Heart left ventricle (tissue), 16 donors: ENCODE results near the gene PAMR1. TPM values are rescaled to one million over a fixed set of nuclear protein-coding genes. Genes with fewer than 3 reads are reported as not detected.
A peak's percentile ranks its signal among the peaks of the same experiment; 100 is the strongest.

Experiments used
- ATAC-seq, 4 donors: fragments of 200-7000 bp; cut with Tn5 transposase; one replicate each; pipeline ENCODE4 v1.9.1; 2020 to 2022; ENCODE audit warnings: moderate library complexity in 4 of 4, mild to moderate bottlenecking in 3 of 4, moderate number of reproducible peaks in 1 of 4
- DNase-seq, 5 donors: peaks; one replicate each; pipeline ENCODE4 v3.0.0-alpha.2; 2020
- H3K27ac ChIP-seq, 12 donors: fragments of 200-600 bp; sonication (generic) in 4 of 12; one replicate each; pipeline versions ENCODE4 v1.5.0 to v1.8.0; 2016 to 2022; ENCODE audit warnings: mild to moderate bottlenecking in 2 of 12
- H3K27me3 ChIP-seq, 9 donors: fragments of 200-600 bp; sonication (generic) in 2 of 9; one replicate each; pipeline versions ENCODE4 v1.5.1 to v1.8.0; 2016 to 2022; ENCODE audit warnings: mild to moderate bottlenecking in 3 of 9
- H3K36me3 ChIP-seq, 9 donors: fragments of 200-600 bp; sonication (generic) in 2 of 9; one replicate each; pipeline versions ENCODE4 v1.5.0 to v1.8.0; 2018 to 2022; ENCODE audit warnings: mild to moderate bottlenecking in 2 of 9
- H3K4me1 ChIP-seq, 12 donors: fragments of 200-600 bp; sonication (generic) in 4 of 12; one replicate each; pipeline versions ENCODE4 v1.5.0 to v1.8.0; 2016 to 2022; ENCODE audit warnings: mild to moderate bottlenecking in 3 of 12
- H3K4me3 ChIP-seq, 12 donors: fragments of 200-600 bp; sonication (generic) in 4 of 12; one replicate each; pipeline versions ENCODE4 v1.5.0 to v1.8.0; 2017 to 2022; ENCODE audit warnings: mild to moderate bottlenecking in 9 of 12, moderate library complexity in 4 of 12
- H3K9me3 ChIP-seq, 12 donors: fragments of 200-600 bp; sonication (generic) in 4 of 12; one replicate each; pipeline versions ENCODE4 v1.5.0 to v1.8.0; 2016 to 2022; ENCODE audit warnings: mild to moderate bottlenecking in 1 of 12
- CTCF ChIP-seq, 12 donors: fragments of 200-600 bp; sonication (generic) in 4 of 12; IDR thresholded peaks; one replicate each; pipeline versions ENCODE4 v1.5.0 to v1.8.0; 2018 to 2022; ENCODE audit warnings: antibody characterized with exemption in 12 of 12, mild to moderate bottlenecking in 5 of 12
- POLR2A ChIP-seq, 2 donors: fragments of 450-650 bp; IDR thresholded peaks; one replicate each; pipeline ENCODE4 v1.6.1; 2017; ENCODE audit warnings: antibody characterized with exemption in 2 of 2, mild to moderate bottlenecking in 2 of 2, moderate library complexity in 2 of 2
- WGBS, 4 donors: extraction: QIAGEN DNeasy Blood & Tissue Kit in 2 of 4; methylation state at CpG; one replicate each; pipeline versions ENCODE4 v1.1.5 to v1.1.7; 2013 to 2018; 5-methylcytosine and 5-hydroxymethylcytosine counted together
- intact Hi-C, 10 donors: fragments of 100-400 bp; cut with DNase I; formaldehyde crosslinking; loops; one replicate each; pipeline versions ENCODE4 v1.11.1 to v1.14.2; 2022
- polyA plus RNA-seq, 2 donors: library from polyadenylated mRNA; stranded (reverse); fragments of 200-250 nt; gene quantifications; one replicate each; pipeline ENCODE4 v1.2.3, GENCODE V29; 2013
- total RNA-seq, 9 donors: library from RNA; depleted of rRNA in 2 of 9; stranded (reverse); fragments of >200 nt in 2 of 9; fragmentation: NEBNext Ultra II Directional in 3 of 9; extraction: Animal tissue kit (Norgen Biotek cat#: 25700) in 3 of 9; gene quantifications; one replicate each; pipeline versions ENCODE4 v1.1.0 to v1.2.4, GENCODE V29; 2016 to 2023
- donor health status: ischemic (EF 13 %, LVEDD 7.1; RV severe dilation, severe dysfunction).
- donor health status: healthy with polysubstance abuse.
- donor health status: DM: no; HTN: yes; CAD: no.
- donor health status: DM: no; HTN: no; CAD: no.
- donor health status: ischemic (EF 25% LVEDD 6.9; RV normal size, moderate dysfunction).
- donor health status: ischemic (EF 25% LVEDD 5.7; RV mildly dilated, moderate dysfunction).
- donor health status: healthy.
- donor health status: DM: yes; HTN: yes; CAD: no.
- donor health status: ischemic (EF 35%, LVEDD 5.7; RV mildly dilated, moderate dysfunction).
- donor health status: nonischemic (EF 11% LVEDD 7.7; RV severe dilation, severe dysfunction).
- donor health status: DM: yes; HTN: yes; CAD: no.
- donor health status: PGD.
- donor health status: ischemic (EF 29% LVEDD 5.4; RV normal size, mild dysfunction).
- donor health status: nonischemic (EF 23%, LVEDD 6.1; RV moderate dilation, normal function).

Gene PAMR1
- total and polyA plus RNA-seq, 11 donors, result 3.5 to 18.3 (median 7.0) TPM

GRCh38 chr11:35486934-35487333 lies 38.5 kb downstream of the PAMR1 start:
- Histone ChIP-seq H3K4me3 (no peak overlapping the region), H3K36me3 (peaks cover 0 to under 1% (median 0%) of the 10 kb centered on the region in 9 donors), H3K4me1 (peaks cover 0 to 14% (median 1%) of the 10 kb centered on the region in 12 donors), H3K9me3 (peaks cover 0 to 15% (median 0%) of the 10 kb centered on the region in 12 donors), H3K27me3 (peaks cover 0 to 28% (median 0%) of the 10 kb centered on the region in 9 donors), H3K27ac (no peak overlapping the region)
- DNase-seq (no peak), ATAC-seq (no peak)
- TF ChIP-seq CTCF (IDR thresholded peaks at IDR 0.05) (no peak), POLR2A (IDR thresholded peaks at IDR 0.05) (no peak)
- intact Hi-C loops, result loop anchor here in 7 of 10 donors (5.0 to 10.0 kb wide), 9 partner anchors 118 to 780 kb away; no protein-coding TSS in a partner anchor
- 87 to 95% (median 93%) methylated on average over 2 of the region's 2 CpGs for WGBS, 4 donors

GRCh38 chr11:35486446-35486845 lies 39.0 kb downstream of the PAMR1 start:
- Histone ChIP-seq H3K9me3 (peaks cover 0 to 16% (median 0%) of the 10 kb centered on the region in 12 donors), H3K4me1 (peaks cover 0 to 14% (median 1%) of the 10 kb centered on the region in 12 donors), H3K27ac (no peak overlapping the region), H3K4me3 (no peak overlapping the region), H3K36me3 (no peaks in the 10 kb centered on the region), H3K27me3 (peaks cover 0 to 28% (median 0%) of the 10 kb centered on the region in 9 donors)
- no peak for DNase-seq
- TF ChIP-seq CTCF (IDR thresholded peaks at IDR 0.05), result no peak
- TF ChIP-seq POLR2A (IDR thresholded peaks at IDR 0.05), result no peak
- ATAC-seq, result no peak
- intact Hi-C loops, result loop anchor here in 7 of 10 donors (5.0 to 10.0 kb wide), 9 partner anchors 118 to 781 kb away; no protein-coding TSS in a partner anchor
- WGBS, 4 donors, result 58 to 80% (median 68%) methylated on average over 2 of the region's 2 CpGs

- intact Hi-C loops, result loop anchor here in 7 of 10 donors (5.0 to 10.0 kb wide), 9 partner anchors 119 to 782 kb away; no protein-coding TSS in a partner anchor
- WGBS, 4 donors, result 16 to 18% (median 16%) methylated on average over 12 of the region's 12 CpGs
- H3K27me3 ChIP-seq, result peaks cover 0 to 27% (median 0%) of the 10 kb centered on the region in 9 donors
These were observed 39.6 kb downstream of the PAMR1 start for GRCh38 chr11:35485656-35486322.

More at GRCh38 chr11:35485656-35486322, 39.6 kb downstream of the PAMR1 start:
- Histone ChIP-seq H3K27ac (no peak overlapping the region), H3K4me3 (no peak overlapping the region), H3K36me3 (no peaks in the 10 kb centered on the region), H3K4me1 (peaks cover 0 to 14% (median 1%) of the 10 kb centered on the region in 12 donors), H3K9me3 (peaks cover 0 to 20% (median 0%) of the 10 kb centered on the region in 12 donors)
- ATAC-seq (peak; percentile 55 to 95 (median 85)), DNase-seq (peak; percentile 59 to 80 (median 67))
- TF ChIP-seq POLR2A (IDR thresholded peaks at IDR 0.05), result no peak
- peak; percentile 82 to 97 (median 90) for TF ChIP-seq CTCF (IDR thresholded peaks at IDR 0.05)
